ENCODE results near the gene TMEM178A. TPM values are rescaled to one million over a fixed set of nuclear protein-coding genes. Genes with fewer than 3 reads are reported as not detected.

Gene TMEM178A
- total and polyA plus RNA-seq, 10 donors, result 0.49 to 2.1 (median 0.89) TPM

DNA sequence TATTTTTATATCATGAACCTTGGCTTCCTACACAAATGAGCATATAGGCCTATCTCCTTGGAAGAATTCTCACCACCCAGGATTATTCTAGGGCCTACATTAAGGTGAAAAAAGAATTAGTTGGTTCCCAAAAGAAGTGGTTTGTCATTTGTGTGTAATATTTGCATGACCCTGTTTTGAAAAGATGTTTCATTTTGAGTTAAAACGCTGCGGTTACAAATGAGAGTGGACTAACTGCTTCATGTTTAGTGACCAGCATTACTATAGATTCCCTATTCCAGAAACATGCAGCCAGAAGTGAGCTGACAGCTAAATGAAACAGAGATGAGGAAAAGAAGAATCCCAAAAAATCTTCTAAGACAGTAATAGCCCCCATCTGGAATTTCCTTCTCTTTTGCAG is 44.1 kb upstream of the TMEM178A start:
- Histone ChIP-seq H3K27ac (no peak overlapping the region), H3K27me3 (replicated peaks in 1 of 7) (peaks cover 0 to 3% (median 0%) of the 10 kb centered on the region in 7 donors), H3K9me3 (no peaks in the 10 kb centered on the region), H3K4me3 (no peak overlapping the region), H3K36me3 (no peaks in the 10 kb centered on the region), H3K4me1 (peaks cover 0 to 20% (median 7%) of the 10 kb centered on the region in 6 donors)
- intact Hi-C loops (cut with DNase I; ENCODE audit: low total_unique reads), result no loop called here
- WGBS, 5 donors, result 86 to 96% (median 95%) methylated on average over 2 of the region's 2 CpGs
- no peak for DNase-seq
- TF ChIP-seq, protein P1, sequence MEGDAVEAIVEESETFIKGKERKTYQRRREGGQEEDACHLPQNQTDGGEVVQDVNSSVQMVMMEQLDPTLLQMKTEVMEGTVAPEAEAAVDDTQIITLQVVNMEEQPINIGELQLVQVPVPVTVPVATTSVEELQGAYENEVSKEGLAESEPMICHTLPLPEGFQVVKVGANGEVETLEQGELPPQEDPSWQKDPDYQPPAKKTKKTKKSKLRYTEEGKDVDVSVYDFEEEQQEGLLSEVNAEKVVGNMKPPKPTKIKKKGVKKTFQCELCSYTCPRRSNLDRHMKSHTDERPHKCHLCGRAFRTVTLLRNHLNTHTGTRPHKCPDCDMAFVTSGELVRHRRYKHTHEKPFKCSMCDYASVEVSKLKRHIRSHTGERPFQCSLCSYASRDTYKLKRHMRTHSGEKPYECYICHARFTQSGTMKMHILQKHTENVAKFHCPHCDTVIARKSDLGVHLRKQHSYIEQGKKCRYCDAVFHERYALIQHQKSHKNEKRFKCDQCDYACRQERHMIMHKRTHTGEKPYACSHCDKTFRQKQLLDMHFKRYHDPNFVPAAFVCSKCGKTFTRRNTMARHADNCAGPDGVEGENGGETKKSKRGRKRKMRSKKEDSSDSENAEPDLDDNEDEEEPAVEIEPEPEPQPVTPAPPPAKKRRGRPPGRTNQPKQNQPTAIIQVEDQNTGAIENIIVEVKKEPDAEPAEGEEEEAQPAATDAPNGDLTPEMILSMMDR (IDR thresholded peaks at IDR 0.05 in 8 of 11, conservative IDR thresholded peaks at IDR 0.05 in 3 of 11), result no peak
- TF ChIP-seq POLR2A (IDR thresholded peaks at IDR 0.05) (no peak), POLR2AphosphoS5 (IDR thresholded peaks at IDR 0.05) (no peak)

DNA sequence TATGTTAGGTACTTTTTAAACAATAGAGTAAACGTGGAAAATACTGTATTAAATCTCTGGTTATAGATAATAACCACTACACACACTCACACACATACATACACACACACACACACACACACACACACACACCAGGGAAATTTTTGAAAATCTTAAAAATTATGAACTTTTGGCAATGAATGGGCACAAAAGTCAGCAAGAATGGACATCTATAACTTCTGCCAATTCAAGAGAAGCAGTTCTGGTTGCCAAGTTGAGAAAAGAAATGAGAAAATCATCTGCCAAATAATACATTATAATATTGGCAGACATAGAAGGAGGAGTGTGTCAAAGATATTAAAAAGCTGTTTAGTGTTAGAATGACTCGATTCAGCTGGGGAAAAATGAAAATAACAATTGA is 42.9 kb upstream of the TMEM178A start:
- H3K27ac ChIP-seq, result no peak overlapping the region
- H3K9me3 ChIP-seq, result no peaks in the 10 kb centered on the region
- intact Hi-C loops (cut with DNase I; ENCODE audit: low total_unique reads), result no loop called here
- no peak for DNase-seq
- no peaks in the 10 kb centered on the region for H3K36me3 ChIP-seq
- TF ChIP-seq POLR2AphosphoS5 (IDR thresholded peaks at IDR 0.05) (no peak), POLR2A (IDR thresholded peaks at IDR 0.05) (no peak)
- TF ChIP-seq, protein P1 (IDR thresholded peaks at IDR 0.05 in 8 of 11, conservative IDR thresholded peaks at IDR 0.05 in 3 of 11), result no peak
- H3K4me1 ChIP-seq, result peaks cover 0 to 20% (median 7%) of the 10 kb centered on the region in 6 donors
- no peak overlapping the region for H3K4me3 ChIP-seq
- peaks cover 0 to 3% (median 0%) of the 10 kb centered on the region in 7 donors for H3K27me3 ChIP-seq (replicated peaks in 1 of 7)
- WGBS, 5 donors, result 53 to 76% (median 65%) methylated on average over 2 of the region's 2 CpGs

DNA sequence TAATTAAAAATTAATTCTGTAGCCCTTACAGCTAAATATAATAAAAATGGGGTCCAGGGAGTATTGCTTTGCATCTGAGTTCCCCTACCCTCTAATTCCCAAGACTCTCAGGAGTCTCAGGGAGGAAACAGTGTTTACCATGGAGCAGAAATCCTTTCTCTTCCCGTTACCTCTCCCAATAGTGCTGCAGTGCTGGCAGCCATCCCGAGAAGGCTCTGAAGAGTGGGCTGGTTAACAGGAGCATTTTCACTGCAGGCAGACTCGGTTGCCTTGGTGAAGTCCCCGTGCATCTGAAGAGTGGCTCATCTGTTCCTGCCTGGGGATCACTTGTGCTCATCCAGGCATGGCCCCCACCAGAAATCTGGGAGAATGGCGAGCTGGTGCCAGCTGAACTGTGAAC is 41.8 kb upstream of the TMEM178A start:
- H3K27ac ChIP-seq, result no peak overlapping the region
- H3K4me1 ChIP-seq, result peaks cover 0 to 20% (median 7%) of the 10 kb centered on the region in 6 donors
- TF ChIP-seq, protein P1 (IDR thresholded peaks at IDR 0.05 in 8 of 11, conservative IDR thresholded peaks at IDR 0.05 in 3 of 11), result no peak
- TF ChIP-seq POLR2AphosphoS5 (IDR thresholded peaks at IDR 0.05) (no peak), POLR2A (IDR thresholded peaks at IDR 0.05) (no peak)
- H3K36me3 ChIP-seq, result no peaks in the 10 kb centered on the region
- H3K9me3 ChIP-seq, result no peaks in the 10 kb centered on the region
- DNase-seq, result no peak
- H3K27me3 ChIP-seq (replicated peaks in 1 of 7), result peaks cover 0 to 3% (median 0%) of the 10 kb centered on the region in 7 donors
- WGBS, 5 donors, result 70 to 91% (median 82%) methylated on average over 5 of the region's 5 CpGs
- no peak overlapping the region for H3K4me3 ChIP-seq
- intact Hi-C loops (cut with DNase I; ENCODE audit: low total_unique reads), result no loop called here

DNA sequence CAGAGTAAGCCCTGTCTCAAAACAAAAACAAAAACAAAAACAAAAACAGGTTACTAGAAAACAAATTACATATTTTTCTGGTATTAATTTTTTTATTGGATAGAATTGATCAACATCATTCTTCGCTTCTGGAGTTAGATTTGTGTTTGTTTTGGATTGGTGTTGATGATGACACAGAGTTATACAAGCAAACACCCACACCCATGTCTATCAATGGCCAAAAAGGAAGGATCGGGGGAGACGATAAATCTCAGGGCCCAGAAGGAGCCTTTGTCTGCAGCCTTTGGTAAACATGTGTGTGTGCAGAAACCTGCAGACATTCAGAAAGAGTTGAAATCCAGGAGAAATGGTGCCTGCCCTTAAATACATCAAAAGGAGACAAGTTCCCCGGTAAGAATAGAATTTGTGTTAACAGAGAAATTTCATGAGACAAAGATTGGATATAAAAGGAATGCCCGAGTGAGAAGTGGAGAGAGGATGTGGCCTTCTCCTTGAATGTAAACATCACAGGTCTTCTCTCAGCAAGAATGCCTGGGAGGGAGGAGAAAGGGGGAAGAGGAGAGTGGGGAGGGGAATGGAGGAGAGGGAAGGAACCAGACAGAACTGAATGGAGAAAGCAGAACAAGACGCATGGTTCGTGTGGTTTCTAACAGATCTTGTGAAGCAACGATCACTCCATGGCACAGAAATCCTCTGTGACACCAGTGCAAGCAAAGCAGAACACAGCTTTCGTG is 40.4 kb upstream of the TMEM178A start:
- WGBS, 5 donors, result 50 to 63% (median 54%) methylated on average over 9 of the region's 9 CpGs
- H3K36me3 ChIP-seq, result no peaks in the 10 kb centered on the region
- H3K27me3 ChIP-seq (replicated peaks in 1 of 7), result peaks cover 0 to 3% (median 0%) of the 10 kb centered on the region in 7 donors
- TF ChIP-seq, protein P1 (IDR thresholded peaks at IDR 0.05 in 8 of 11, conservative IDR thresholded peaks at IDR 0.05 in 3 of 11), result no peak
- no peak for DNase-seq
- peaks cover 0 to 6% (median 1%) of the 10 kb centered on the region in 6 donors for H3K4me1 ChIP-seq
- no peaks in the 10 kb centered on the region for H3K9me3 ChIP-seq
- intact Hi-C loops (cut with DNase I; ENCODE audit: low total_unique reads), result no loop called here
- no peak overlapping the region for H3K27ac ChIP-seq
- H3K4me3 ChIP-seq, result no peak overlapping the region
